ENCODE measurements around the gene INPP5F.
"Not testable (repeated sequence)": the region's sequence is repeated elsewhere in the genome, so short reads cannot be mapped to it uniquely, and the experiment has no call there.

INPP5F gene

GRCh38 chr10:119849944-119850343 is 124.1 kb downstream of the INPP5F start:
- no peak overlapping the region for H3K4me3 ChIP-seq (ENCODE audit: low read length)
- no peak for DNase-seq (ENCODE audit: low read depth, low spot score)

DNA sequence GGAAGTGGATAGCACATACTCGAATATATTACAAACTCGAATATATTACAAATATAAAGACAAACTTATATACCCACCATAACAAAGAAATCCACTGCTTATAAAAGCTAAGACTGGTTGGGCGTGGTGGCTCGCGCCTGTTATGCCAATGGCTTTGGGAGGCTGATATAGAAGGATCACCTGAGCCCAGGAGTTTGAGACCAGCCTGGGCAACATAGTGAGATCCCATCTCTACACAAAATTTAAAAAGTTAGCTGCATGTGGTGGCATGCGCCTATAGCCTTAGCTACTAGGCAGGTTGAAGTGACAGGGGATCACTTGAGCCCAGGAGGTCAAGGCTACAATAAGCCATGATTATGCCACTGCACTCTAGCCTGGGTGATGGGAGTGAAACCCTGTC is 126.4 kb downstream of the INPP5F start:
- DNase-seq (ENCODE audit: low read depth, low spot score), result no peak
- no peak overlapping the region for H3K4me3 ChIP-seq (ENCODE audit: low read length)

DNA sequence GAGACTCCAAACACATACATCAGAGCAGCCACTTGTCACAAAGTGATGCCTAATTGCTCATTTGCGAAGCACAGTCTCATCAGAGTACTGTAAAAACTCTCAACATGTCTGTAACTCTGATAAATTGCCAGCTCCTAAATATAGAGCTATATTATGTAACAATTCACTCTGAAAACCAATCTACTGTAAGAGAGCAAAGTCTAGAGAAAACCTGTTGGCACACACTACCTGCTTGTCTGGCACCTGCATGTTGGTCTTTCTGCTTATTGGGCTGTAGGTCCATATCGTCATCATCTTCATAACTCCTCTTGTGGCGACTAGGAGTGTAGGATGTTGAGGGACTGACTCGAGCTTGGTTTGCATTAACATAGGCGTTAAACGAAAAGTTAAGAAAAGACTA is 127.0 kb downstream of the INPP5F start:
- no peak overlapping the region for H3K4me3 ChIP-seq (ENCODE audit: low read length)
- no peak for DNase-seq (ENCODE audit: low read depth, low spot score)

DNA sequence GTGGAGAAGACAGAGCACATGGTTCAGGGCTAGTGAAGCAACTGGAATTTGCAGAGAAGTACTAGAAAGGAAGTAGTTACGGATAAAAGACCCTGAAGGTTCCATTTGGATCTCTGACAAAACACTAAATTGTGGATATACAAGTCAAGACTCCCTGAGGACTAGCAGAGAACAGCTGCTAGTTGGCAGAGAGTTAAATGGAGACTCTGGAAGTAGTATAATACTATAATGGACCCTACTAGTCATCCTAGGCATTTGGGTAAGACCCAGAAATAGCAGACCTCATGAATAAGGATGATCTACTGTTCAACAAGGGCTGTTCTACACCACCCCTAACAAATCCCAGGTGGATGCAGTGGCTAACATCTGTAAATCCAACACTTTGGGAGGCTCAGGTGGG is 127.7 kb downstream of the INPP5F start:
- H3K4me3 ChIP-seq (ENCODE audit: low read length), result no peak overlapping the region
- no peak for DNase-seq (ENCODE audit: low read depth, low spot score)

- no peak for DNase-seq (ENCODE audit: low read depth, low spot score)
- no peak overlapping the region for H3K4me3 ChIP-seq (ENCODE audit: low read length)
Observed at GRCh38 chr10:119858063-119858462, 132.2 kb downstream of the INPP5F start.

DNA sequence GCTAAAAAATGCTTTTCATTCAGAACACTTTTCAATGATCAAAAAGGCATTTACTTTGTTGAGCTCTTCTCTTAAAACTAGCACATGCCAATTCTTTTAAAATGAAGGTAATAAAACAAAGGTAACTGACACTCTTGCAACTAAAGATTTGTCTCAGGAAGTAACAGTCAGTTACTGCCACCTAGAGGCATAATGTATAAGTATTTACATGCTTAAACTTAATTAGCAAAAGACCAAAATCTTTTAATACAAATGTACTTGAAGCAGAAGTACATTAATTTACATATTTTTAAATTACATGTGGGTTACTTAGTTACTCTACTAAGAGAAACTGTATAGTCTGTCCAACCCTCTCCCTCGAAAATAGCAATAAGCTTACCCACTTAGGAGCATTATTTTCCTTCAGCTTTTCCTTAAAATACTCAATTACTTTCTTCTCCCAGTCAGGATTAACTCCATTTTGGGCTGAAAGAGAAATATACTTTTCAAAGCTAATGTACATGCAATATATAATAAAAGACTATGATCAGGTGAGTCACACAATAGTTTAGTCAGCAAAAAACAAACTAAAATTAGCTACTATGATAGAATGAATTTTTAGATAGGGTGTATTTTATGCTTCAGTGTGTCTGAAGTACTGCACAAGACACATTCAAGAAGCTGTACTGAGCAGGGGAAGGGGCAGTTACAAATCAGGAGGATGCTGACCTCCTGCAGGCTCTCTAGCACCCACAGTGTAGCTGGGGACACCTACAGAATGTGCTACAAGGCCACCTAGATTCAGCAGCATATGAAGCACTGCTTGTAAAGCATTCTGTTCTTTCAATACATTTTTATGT is 133.8 kb downstream of the INPP5F start:
- DNase-seq (ENCODE audit: low read depth, low spot score), result peak; percentile 63
- H3K4me3 ChIP-seq (ENCODE audit: low read length), result no peak overlapping the region

GRCh38 chr10:119860866-119861607 is 135.2 kb downstream of the INPP5F start:
- no peak for DNase-seq (ENCODE audit: low read depth, low spot score)
- no peak overlapping the region for H3K4me3 ChIP-seq (ENCODE audit: low read length)

- H3K4me3 ChIP-seq (ENCODE audit: low read length), result no peak overlapping the region
Observed at GRCh38 chr10:119862524-119862923, 136.7 kb downstream of the INPP5F start.

GRCh38 chr10:119863951-119864565 is 138.2 kb downstream of the INPP5F start:
- H3K4me3 ChIP-seq (ENCODE audit: low read length), result no peak overlapping the region
- DNase-seq (ENCODE audit: low read depth, low spot score), result peak; percentile 29

More at GRCh38 chr10:119862524-119862923, 136.7 kb downstream of the INPP5F start:
- no peak for DNase-seq (ENCODE audit: low read depth, low spot score)

- H3K4me3 ChIP-seq (ENCODE audit: low read length), result no peak overlapping the region
- DNase-seq (ENCODE audit: low read depth, low spot score), result no peak
Observed at GRCh38 chr10:119865699-119866240, 139.9 kb downstream of the INPP5F start.

- no peak for DNase-seq (ENCODE audit: low read depth, low spot score)
- no peak overlapping the region for H3K4me3 ChIP-seq (ENCODE audit: low read length)
Observed at GRCh38 chr10:119867317-119867716, 141.5 kb downstream of the INPP5F start.

- not testable (repeated sequence) for DNase-seq (ENCODE audit: low read depth, low spot score); H3K4me3 ChIP-seq (ENCODE audit: low read length)
Observed at GRCh38 chr10:119869398-119869797, 143.5 kb downstream of the INPP5F start.

DNA sequence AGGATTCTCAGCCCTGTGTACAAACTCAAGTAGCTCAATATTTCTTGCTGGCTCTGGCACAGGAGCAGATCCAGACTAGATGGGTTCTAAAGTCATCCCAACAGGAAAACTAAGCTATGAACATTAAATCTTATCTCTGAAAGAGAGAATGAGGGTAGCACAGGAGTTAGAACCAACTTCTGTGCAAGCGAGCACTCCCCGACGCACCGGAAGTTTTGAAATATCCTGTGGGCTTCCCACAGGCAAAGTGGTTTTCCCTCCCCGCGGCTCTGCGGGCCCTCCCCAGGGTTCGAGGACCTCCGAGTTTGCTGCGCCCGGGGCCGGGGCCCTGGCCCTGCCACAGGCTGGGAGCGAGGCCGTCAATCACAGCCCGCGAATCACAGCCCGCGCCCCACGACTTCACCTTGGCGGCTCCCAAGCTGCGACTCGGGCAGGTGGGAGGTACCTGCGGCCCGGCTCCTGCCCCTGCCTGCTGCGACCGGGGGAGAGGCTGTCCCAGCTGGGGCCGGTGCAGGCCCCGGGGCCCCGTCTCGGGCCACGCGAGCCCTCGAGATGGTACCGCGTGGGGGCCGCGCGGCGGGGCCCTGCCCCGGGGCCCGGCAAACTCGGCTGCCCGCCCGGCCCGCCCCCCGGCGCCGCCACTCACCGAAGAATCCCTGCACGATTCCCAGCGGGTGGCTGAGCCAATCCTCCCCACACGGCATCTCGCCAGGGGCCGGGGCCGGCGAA is 146.2 kb downstream of the INPP5F start:
- DNase-seq (ENCODE audit: low read depth, low spot score), result peak; percentile 62

DNA sequence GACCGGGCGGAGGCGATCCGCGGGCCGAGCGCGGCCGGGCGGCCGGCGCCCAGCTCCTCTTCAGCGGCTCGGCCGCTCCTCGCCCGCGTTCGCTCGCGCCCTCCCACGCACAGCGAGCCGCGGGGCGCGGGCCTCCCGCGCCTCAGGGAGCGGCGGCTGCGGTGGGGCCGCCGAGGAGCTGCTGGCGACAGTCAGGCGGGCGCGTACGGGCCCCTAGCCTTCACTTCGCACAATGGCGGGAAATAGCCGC is 146.7 kb downstream of the INPP5F start, which contains the start of gene MCMBP:
Gene MCMBP (minus strand): TSS at position 234 of the 250 bp plus-strand sequence. CDS start 259 bp downstream, outside the sequence.
- DNase-seq (ENCODE audit: low read depth, low spot score), result no peak

More for the DNA sequence above, 146.2 kb downstream of the INPP5F start:
- H3K4me3 ChIP-seq (ENCODE audit: low read length), result peak overlapping the region; percentile 78

GRCh38 chr10:119872860-119873681 is 147.2 kb downstream of the INPP5F start:
- peak; percentile 85 for DNase-seq (ENCODE audit: low read depth, low spot score)
- peak overlapping the region; percentile 78 for H3K4me3 ChIP-seq (ENCODE audit: low read length)

More for the DNA sequence above, 146.7 kb downstream of the INPP5F start, which contains the start of gene MCMBP:
- H3K4me3 ChIP-seq (ENCODE audit: low read length), result peak within 1 kb of the TSS; percentile 78

- H3K4me3 ChIP-seq (ENCODE audit: low read length), result no peak overlapping the region
- DNase-seq (ENCODE audit: low read depth, low spot score), result no peak
Observed at GRCh38 chr10:119878524-119878923, 152.7 kb downstream of the INPP5F start.

All from Jurkat, Clone E6-1 (cell line).